ENCODE data around the gene ILKAP.

The ILKAP gene

GRCh38 chr2:238164906-238165287 is 38.6 kb downstream of the ILKAP start:
- TF ChIP-seq CTCF (IDR thresholded peaks at IDR 0.05), result no peak
- Histone ChIP-seq H3K4me3 (ENCODE audit: low read depth, low read length) (no peak overlapping the region), H3K27ac (no peak overlapping the region), H3K9me3 (ENCODE audit: control insufficient read depth, low read length) (no peaks in the 10 kb centered on the region), H3K27me3 (ENCODE audit: control insufficient read depth, insufficient read depth, low read length) (no peaks in the 10 kb centered on the region), H3K36me3 (ENCODE audit: control insufficient read depth, insufficient read depth, low read length) (no peaks in the 10 kb centered on the region), H2AFZ (no peak overlapping the region), H3K4me1 (peaks cover 3% of the 10 kb centered on the region), H3K4me2 (ENCODE audit: low read length) (no peak overlapping the region), H3K9ac (no peak overlapping the region), H3K79me2 (no peaks in the 10 kb centered on the region)

- H3K9ac ChIP-seq, result no peak overlapping the region
- no peak for TF ChIP-seq CTCF (IDR thresholded peaks at IDR 0.05)
- H3K79me2 ChIP-seq, result no peaks in the 10 kb centered on the region
- H3K4me1 ChIP-seq, result peaks cover 3% of the 10 kb centered on the region
- H3K27me3 ChIP-seq (ENCODE audit: control insufficient read depth, insufficient read depth, low read length), result no peaks in the 10 kb centered on the region
- no peak overlapping the region for H3K27ac ChIP-seq
- H3K4me2 ChIP-seq (ENCODE audit: low read length), result no peak overlapping the region
- H3K9me3 ChIP-seq (ENCODE audit: control insufficient read depth, low read length), result no peaks in the 10 kb centered on the region
- no peak overlapping the region for H3K4me3 ChIP-seq (ENCODE audit: low read depth, low read length)
- no peaks in the 10 kb centered on the region for H3K36me3 ChIP-seq (ENCODE audit: control insufficient read depth, insufficient read depth, low read length)
- no peak overlapping the region for H2AFZ ChIP-seq
Measured at GRCh38 chr2:238163481-238164198, 39.9 kb downstream of the ILKAP start.

- H3K27me3 ChIP-seq (ENCODE audit: control insufficient read depth, insufficient read depth, low read length), result no peaks in the 10 kb centered on the region
- H3K36me3 ChIP-seq (ENCODE audit: control insufficient read depth, insufficient read depth, low read length), result no peaks in the 10 kb centered on the region
- H3K9ac ChIP-seq, result no peak overlapping the region
- peaks cover 3% of the 10 kb centered on the region for H3K4me1 ChIP-seq
- no peak overlapping the region for H3K27ac ChIP-seq
- no peaks in the 10 kb centered on the region for H3K79me2 ChIP-seq
- no peak overlapping the region for H3K4me3 ChIP-seq (ENCODE audit: low read depth, low read length)
- no peaks in the 10 kb centered on the region for H3K9me3 ChIP-seq (ENCODE audit: control insufficient read depth, low read length)
- TF ChIP-seq CTCF (IDR thresholded peaks at IDR 0.05), result no peak
- no peak overlapping the region for H2AFZ ChIP-seq
- no peak overlapping the region for H3K4me2 ChIP-seq (ENCODE audit: low read length)
Measured at GRCh38 chr2:238162846-238163441, 40.6 kb downstream of the ILKAP start.

GRCh38 chr2:238162251-238162845 is 41.1 kb downstream of the ILKAP start:
- Histone ChIP-seq H2AFZ (no peak overlapping the region), H3K9me3 (ENCODE audit: control insufficient read depth, low read length) (no peaks in the 10 kb centered on the region), H3K9ac (no peak overlapping the region), H3K4me2 (ENCODE audit: low read length) (no peak overlapping the region), H3K4me1 (peaks cover 3% of the 10 kb centered on the region), H3K27me3 (ENCODE audit: control insufficient read depth, insufficient read depth, low read length) (no peaks in the 10 kb centered on the region), H3K36me3 (ENCODE audit: control insufficient read depth, insufficient read depth, low read length) (no peaks in the 10 kb centered on the region), H3K4me3 (ENCODE audit: low read depth, low read length) (no peak overlapping the region), H3K27ac (no peak overlapping the region), H3K79me2 (no peaks in the 10 kb centered on the region)
- no peak for TF ChIP-seq CTCF (IDR thresholded peaks at IDR 0.05)
